ENCODE results near the gene FOSL2.
A peak's percentile ranks its signal among the peaks of the same experiment; 100 is the strongest.

FOSL2 gene

DNA sequence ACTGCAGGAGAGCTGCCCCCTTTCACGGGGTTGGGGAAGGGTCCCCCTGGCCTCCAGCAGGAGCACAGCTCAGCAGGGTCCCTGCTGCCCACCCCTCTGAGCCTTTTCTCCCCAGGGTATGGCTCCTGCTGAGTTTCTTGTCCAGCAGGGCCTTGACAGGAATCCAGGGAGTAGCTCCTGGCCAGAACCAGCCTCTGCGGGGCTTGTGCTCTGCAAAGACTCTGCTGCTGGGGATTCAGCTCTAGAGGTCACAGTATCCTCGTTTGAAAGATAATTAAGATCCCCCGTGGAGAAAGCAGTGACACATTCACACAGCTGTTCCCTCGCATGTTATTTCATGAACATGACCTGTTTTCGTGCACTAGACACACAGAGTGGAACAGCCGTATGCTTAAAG lies 21.2 kb downstream of the FOSL2 start:
- DNase-seq = no peak

- DNase-seq = no peak
These were observed 21.9 kb downstream of the FOSL2 start for GRCh38 chr2:28414583-28414982.

- DNase-seq = no peak
These were observed 22.4 kb downstream of the FOSL2 start for GRCh38 chr2:28415010-28415409.

- DNase-seq = no peak
These were observed 23.1 kb downstream of the FOSL2 start for GRCh38 chr2:28415715-28416114.

- DNase-seq = no peak
These were observed 26.3 kb downstream of the FOSL2 start for GRCh38 chr2:28419003-28419402.

- no peak for DNase-seq
These were observed 27.0 kb downstream of the FOSL2 start for GRCh38 chr2:28419443-28420270.

GRCh38 chr2:28420722-28421121 lies 28.1 kb downstream of the FOSL2 start:
- DNase-seq = no peak

DNA sequence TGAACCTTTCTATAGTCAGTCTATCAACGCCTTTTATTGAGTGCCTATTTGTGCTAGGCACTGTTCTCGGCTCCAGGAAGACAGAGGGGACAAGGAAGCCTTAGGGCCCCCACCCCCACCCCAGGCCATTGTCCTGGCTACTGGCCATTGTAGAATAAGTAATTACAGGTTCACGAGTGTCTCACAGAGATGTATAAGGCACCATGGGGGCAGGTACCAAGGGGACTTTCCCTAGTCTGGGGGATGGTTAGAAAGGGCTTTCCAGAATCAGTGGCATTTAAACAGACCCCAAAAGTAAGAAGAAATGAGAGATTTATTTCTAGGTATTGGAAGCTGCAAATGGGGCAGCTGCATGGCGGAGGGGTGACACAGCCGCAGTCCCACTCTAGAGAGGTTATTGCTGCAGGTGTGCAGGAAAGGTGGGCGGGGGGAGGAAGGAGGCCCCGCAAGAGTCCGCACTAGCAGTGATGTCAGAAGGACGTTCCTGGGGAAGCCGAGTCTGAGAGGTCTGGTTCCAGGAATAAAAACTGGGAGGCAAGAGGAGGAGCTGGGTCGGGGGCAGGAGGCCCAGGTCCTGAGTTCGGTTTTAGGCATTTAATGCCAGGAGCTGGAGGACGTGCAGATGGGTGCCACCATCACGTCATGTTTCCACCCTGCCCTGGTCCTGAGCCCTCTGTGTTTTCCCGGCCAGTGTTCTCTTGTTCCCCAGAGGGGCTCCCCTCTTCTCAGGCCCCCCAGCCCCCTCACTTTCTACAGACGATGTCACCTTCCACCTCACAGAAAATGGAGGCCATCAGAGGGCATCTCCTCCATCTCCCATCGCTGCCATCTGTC lies 30.5 kb downstream of the FOSL2 start:
- DNase-seq = no peak

DNA sequence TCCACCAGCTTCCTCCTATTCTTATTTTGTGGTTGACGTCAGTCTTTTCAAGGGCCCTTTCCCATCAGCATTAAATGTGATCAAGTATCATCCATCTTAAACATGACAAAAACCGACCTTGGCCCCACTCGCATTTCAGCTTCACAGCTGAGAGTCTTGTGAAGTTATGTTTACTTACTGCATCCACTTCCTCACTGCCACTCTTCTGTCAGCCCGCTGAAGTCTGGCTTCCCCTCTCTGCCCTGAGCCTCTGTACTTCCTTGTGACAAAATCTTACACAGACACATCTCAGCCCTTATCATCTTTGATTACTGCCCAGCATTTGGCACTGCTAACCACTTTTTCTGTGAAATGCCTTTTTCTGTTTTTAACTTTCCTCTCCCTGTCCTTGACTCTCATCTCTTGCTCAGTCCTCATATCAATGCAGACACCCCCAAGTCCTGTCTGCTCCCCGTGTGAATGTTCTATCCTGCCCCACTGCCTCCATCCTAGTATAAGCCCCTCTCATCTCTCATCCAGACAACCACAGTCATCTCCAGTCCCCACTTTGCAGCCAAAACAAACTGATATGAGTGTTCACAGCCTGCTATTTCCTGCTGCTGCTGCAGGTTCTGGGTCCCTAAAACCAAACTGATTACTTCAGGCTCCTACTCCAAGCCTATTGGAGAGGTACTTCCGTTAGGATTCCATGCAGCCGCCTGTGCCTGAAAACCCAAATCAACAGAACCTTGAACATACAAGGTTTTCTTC lies 31.4 kb downstream of the FOSL2 start:
- peak; percentile 83 for DNase-seq

GRCh38 chr2:28424799-28425463 lies 32.3 kb downstream of the FOSL2 start:
- no peak for DNase-seq

- peak; percentile 91 for DNase-seq
These were observed 32.8 kb downstream of the FOSL2 start for GRCh38 chr2:28425464-28425835.

- peak; percentile 82 for DNase-seq
These were observed 35.2 kb downstream of the FOSL2 start for GRCh38 chr2:28427741-28428415.

DNA sequence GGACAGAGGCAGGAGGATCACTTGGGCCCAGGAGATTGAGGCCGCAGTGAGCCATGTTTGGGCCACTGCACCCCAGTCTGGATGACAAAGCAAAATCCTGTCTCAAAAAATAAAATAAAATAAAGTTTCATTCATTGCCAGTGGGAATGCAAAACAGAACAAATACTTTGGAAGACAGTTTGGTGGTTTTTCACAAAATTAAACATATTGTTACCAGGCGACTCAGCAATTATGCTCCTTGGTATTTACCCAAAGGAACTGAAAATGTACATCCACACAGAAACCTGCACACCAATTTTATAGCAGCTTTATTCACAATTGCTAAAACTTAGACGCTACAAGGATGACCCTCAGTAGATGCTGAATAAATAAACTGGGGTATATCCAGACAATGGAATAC lies 35.8 kb downstream of the FOSL2 start:
- no peak for DNase-seq

DNA sequence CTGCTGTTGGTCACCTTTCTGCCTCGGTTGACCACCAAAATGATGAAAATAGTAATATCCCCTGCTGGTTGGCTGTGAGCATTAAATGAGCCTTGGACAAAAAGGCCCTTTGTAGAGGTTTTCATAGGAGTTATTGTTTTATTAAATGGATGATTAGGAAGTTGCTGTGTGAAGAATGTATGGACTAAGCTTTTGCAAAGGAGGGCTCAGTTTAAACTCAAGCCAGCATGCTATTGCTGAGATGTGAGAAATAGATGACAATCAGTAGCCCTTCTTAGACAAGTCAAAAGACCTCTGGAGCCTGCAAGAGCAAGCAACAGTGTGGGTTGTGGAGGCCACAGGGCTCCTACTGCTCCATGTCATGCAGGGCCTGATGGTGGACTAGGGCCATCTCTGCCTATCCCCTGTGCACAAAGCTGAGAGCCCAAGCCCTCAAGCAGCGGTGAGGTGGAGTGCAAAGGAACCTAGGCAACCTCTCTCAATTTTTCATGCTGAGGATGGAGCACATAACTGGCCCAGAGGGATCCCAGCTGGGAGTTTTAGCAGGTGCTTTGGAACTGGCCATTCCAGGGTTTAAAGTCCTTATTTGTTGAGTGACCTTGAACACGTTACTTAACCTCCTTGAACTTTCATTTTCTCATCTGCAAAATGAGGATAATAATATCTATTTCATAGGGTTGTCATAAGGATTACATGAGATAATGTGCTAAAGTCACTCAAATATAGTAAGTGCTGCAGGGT lies 37.1 kb downstream of the FOSL2 start:
- DNase-seq = no peak

- no peak for DNase-seq
These were observed 37.7 kb downstream of the FOSL2 start for GRCh38 chr2:28430377-28430765.

- no peak for DNase-seq
These were observed 38.2 kb downstream of the FOSL2 start for GRCh38 chr2:28430788-28431418.

GRCh38 chr2:28431741-28432140 lies 39.1 kb downstream of the FOSL2 start:
- no peak for DNase-seq

GRCh38 chr2:28432362-28432761 lies 39.7 kb downstream of the FOSL2 start:
- peak; percentile 65 for DNase-seq

DNA sequence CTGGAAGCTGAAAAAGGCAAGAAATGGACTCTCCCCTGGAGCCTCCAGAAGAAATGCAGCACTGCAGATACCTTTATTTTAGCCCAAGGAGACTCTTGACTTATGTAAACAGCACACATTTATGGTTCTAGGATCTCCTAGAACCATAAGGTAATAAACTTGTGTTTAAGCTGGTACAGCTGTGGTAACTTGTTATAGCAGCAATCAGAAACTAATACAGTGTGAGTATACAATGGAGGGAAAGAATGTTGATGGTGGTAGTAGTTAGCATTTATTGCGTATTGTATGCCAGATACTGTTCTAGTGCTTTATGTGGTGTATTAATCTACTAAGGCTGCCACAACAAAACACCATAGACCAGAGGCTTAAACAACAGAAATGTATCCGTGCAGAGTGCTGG lies 40.6 kb downstream of the FOSL2 start:
- no peak for DNase-seq

- no peak for DNase-seq
These were observed 41.4 kb downstream of the FOSL2 start for GRCh38 chr2:28433935-28434599.

- DNase-seq = no peak
These were observed 41.9 kb downstream of the FOSL2 start for GRCh38 chr2:28434600-28434989.

Data from inflammatory macrophage treated with lipopolysaccharide for 4 hours (primary cell).